Activated CD4-positive, alpha-beta T cell treated with anti-CD3 and anti-CD28 coated beads, Interleukin-2, amount 50 U/mL, for 4 hours (primary cell): Measurements from ENCODE around the gene GDF2.

Source experiments
- DNase-seq, 2 experiments: peaks; one replicate each; pipeline ENCODE4 v3.0.0-alpha.2; 2020

The GDF2 gene

DNA sequence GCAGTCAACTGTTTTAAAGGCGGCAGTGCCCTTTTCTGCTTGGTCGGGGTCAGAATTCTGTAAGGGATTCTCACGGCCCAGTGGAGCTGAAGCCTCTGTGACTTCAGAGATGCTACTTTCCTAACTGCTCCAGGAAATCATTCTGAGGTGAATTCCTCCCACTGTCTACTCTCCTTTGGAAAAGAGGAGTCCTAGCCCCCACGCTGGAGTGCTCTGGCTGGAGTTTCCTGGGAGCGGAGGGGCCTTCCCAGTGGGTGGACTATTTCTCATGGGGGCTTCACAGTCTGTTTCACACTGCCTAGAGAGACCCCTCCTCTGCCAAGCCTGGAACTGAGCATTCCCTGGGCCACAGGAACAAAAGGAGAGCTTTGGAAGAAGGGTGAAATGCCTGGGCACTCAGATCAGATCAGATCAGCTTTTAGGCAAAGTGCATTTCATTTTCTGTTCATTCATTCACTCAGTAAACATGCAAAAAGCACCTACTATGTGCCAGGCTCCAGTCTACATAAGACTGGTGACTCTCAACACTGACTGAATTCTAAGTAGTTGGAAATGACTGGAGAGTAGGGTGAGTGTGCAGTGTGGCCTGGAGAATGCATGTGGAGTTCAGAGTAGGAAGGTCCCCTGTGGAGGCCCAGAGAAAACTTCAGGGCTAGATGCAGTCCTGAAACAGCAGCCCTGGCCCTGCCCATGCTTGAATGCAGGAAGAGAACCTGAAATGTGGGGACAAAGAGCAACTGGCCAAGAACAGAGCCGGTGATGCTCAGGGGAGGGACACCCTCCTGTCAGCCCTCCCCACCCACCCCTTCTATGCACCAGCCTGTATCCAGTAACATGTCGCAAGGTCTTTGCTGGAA, 49.6 kb downstream of the GDF2 start:
- DNase-seq: no peak

DNA sequence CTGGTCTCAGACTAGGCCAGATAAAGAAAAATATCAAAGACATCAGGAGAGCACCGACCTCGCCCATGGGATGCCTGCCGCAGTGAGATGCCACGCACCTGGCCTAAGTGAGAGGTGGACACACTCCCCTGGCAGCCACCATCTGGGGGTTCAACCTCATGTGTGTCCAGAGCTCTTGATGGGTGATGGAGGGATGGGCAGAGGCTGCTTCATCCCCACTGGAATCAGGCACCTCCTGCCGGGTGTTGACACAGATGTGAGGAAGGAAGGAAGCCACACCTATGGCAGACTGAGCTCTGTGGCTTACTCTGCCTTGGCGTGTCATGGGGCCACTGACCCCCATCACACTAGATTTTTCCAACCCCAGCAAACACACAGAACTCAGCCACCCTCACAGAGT, 50.5 kb downstream of the GDF2 start:
- DNase-seq: no peak

DNA sequence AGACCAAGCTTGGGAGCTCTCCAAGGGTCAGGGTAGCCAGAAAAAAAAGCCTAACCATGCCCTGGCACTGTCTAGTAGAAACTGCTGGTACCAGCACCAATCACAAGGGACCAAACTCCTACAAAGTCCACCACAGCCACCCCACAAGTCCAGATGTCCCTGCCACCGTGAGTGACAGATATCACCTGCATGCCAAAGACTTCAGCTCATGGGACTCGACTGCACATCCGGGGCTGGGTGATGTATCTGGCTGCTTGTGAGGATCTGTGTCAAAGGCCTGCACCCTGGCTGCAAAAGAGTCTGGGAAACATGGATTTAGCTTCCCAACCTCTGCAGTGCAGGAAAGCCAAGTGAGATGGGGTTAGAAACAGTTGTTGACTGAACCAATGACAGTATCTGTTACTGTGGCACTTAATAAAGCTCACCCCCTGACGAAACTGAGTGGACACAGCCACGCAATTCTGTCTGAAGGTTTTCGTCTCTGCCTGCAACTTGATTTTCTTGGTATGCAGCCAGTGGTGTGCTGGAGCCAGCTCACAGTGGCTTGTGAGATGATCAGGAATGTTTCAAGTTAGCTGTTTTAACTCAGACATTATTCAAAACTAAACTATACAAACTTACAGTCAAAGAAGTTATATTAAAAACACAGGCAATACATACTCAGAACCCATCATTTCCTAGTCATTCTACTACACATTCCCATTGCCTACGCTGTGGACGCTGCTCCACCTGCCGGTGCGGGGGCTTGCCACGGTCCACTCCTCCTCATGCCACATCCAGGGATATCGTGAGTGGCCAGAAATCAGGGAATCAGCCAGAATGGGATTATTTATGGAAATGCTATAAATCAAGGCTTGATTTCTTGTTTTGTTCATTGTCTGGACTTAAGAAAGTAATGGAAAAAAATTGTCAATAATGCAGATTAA, 52.6 kb downstream of the GDF2 start:
- DNase-seq: no peak

DNA sequence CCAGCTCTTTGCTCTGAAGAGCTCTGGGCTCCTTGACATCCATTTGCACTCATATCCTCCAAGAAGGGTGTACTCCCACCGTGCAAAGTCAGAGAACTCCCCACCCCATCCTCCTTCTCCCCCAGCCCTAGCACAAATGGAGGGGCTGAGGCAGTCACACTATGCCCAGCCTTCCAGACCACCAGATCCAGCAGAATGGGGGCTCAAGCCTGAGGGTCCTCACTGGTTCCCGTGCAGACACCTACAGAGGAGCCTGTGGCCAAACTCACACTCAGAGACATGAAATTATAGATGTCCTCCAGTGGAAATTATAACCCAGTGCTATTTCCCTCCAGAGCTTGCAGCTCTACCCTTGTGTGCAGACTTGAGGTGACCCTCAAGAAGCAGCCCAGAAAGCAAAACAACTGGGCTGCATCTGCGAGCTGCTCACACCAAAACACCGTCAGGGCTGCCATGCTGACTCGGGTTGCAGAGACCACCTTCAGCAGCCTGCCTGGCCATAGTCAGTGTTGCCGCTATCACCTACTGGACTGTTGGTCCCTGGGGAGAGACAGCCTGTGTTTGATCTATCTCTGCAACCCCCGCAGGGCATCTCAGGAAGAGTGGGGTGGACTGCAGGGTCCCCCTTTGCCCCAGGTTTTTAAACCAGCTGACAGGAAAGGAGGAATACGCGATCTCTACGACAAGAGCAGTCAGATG, 54.4 kb downstream of the GDF2 start:
- no peak for DNase-seq
